H9 (cell line): ENCODE results near the gene APOBEC2. TPM values are rescaled to one million over a fixed set of nuclear protein-coding genes. Genes with fewer than 3 reads are reported as not detected.

Experiments used
- DNase-seq: peaks from one replicate; pipeline ENCODE4 v3.0.0-alpha.2; 2017
- H2AFZ ChIP-seq: one replicate; pipeline ENCODE4 v1.6.1; 2013; ENCODE audit warnings: mild to moderate bottlenecking, low read length, control low read depth, moderate library complexity
- H2AK5ac ChIP-seq: 2 replicates; pipeline ENCODE4 v1.6.1; 2013; ENCODE audit warnings: low read length, control low read depth, mixed read lengths; ENCODE audit not compliant: insufficient read length
- H2BK120ac ChIP-seq: one replicate; pipeline ENCODE4 v1.6.1; 2013; ENCODE audit warnings: low read depth, mild to moderate bottlenecking, low read length, control low read depth, inconsistent platforms; ENCODE audit not compliant: poor library complexity, severe bottlenecking
- H2BK12ac ChIP-seq: 2 replicates; pipeline ENCODE4 v1.6.1; 2013; ENCODE audit warnings: low read length, control low read depth, mixed read lengths, low read depth; ENCODE audit not compliant: insufficient read length
- H2BK15ac ChIP-seq: 2 replicates; pipeline ENCODE4 v1.6.1; 2013; ENCODE audit warnings: low read depth, low read length, control low read depth
- H2BK20ac ChIP-seq: one replicate; pipeline ENCODE4 v1.6.1; 2013; ENCODE audit warnings: low read depth, mild to moderate bottlenecking, low read length, control low read depth, inconsistent platforms; ENCODE audit not compliant: poor library complexity, severe bottlenecking
- H2BK5ac ChIP-seq: 2 replicates; pipeline ENCODE4 v1.6.1; 2013; ENCODE audit warnings: low read length, control low read depth, mixed read lengths; ENCODE audit not compliant: insufficient read length
- H3K14ac ChIP-seq: 2 replicates; pipeline ENCODE4 v1.6.1; 2013; ENCODE audit warnings: low read length, control low read depth; ENCODE audit not compliant: insufficient read depth
- H3K18ac ChIP-seq: 2 replicates; pipeline ENCODE4 v1.6.1; 2013; ENCODE audit warnings: low read depth, mild to moderate bottlenecking, mixed read lengths, low read length, control low read depth; ENCODE audit not compliant: insufficient read length
- H3K23ac ChIP-seq: 2 replicates; pipeline ENCODE4 v1.6.1; 2013; ENCODE audit warnings: low read length, control low read depth, mixed read lengths, low read depth; ENCODE audit not compliant: insufficient read length
- H3K23me2 ChIP-seq: 2 replicates; pipeline ENCODE4 v1.6.1; 2013; ENCODE audit warnings: low read depth, mild to moderate bottlenecking, mixed read lengths, low read length, control low read depth; ENCODE audit not compliant: insufficient read length, poor library complexity, severe bottlenecking
- H3K27ac ChIP-seq: 2 replicates; pipeline ENCODE4 v1.5.1; 2013; ENCODE audit warnings: low read length, control low read depth, mixed read lengths, low read depth; ENCODE audit not compliant: insufficient read length
- H3K27me3 ChIP-seq: 2 replicates; pipeline ENCODE4 v1.6.1; 2013; ENCODE audit warnings: low read length, control low read depth, inconsistent platforms; ENCODE audit not compliant: insufficient read depth
- H3K4ac ChIP-seq: 2 replicates; pipeline ENCODE4 v1.6.1; 2013; ENCODE audit warnings: low read depth, mild to moderate bottlenecking, control low read depth, inconsistent platforms, low read length, moderate library complexity
- H3K4me1 ChIP-seq: 2 replicates; pipeline ENCODE4 v1.6.1; 2013; ENCODE audit warnings: low read length, control low read depth, inconsistent platforms; ENCODE audit not compliant: insufficient read depth
- H3K4me2 ChIP-seq: 2 replicates; pipeline ENCODE4 v1.6.1; 2013; ENCODE audit warnings: low read length, control low read depth, mixed read lengths; ENCODE audit not compliant: insufficient read length, insufficient read depth
- H3K56ac ChIP-seq: 2 replicates; pipeline ENCODE4 v1.6.1; 2013; ENCODE audit warnings: low read depth, mild to moderate bottlenecking, mixed read lengths, low read length, control low read depth; ENCODE audit not compliant: insufficient read length
- H3K79me1 ChIP-seq: 2 replicates; pipeline ENCODE4 v1.6.1; 2013; ENCODE audit warnings: low read depth, mild to moderate bottlenecking, moderate library complexity, low read length, control low read depth, inconsistent platforms; ENCODE audit not compliant: insufficient read depth, poor library complexity, severe bottlenecking
- H3K79me2 ChIP-seq: 2 replicates; pipeline ENCODE4 v1.6.1; 2013; ENCODE audit warnings: low read length, control low read depth, inconsistent platforms; ENCODE audit not compliant: insufficient read depth
- H3K9ac ChIP-seq: 2 replicates; pipeline ENCODE4 v1.6.1; 2013; ENCODE audit warnings: low read length, control low read depth, mixed read lengths; ENCODE audit not compliant: insufficient read length; ENCODE audit errors: extremely low read depth
- H3K9me3 ChIP-seq: one replicate; pipeline ENCODE4 v1.6.1; 2013; ENCODE audit warnings: low read depth, low read length, inconsistent platforms; ENCODE audit not compliant: control insufficient read depth
- H3T11ph ChIP-seq: one replicate; pipeline ENCODE4 v1.6.1; 2013; ENCODE audit warnings: mild to moderate bottlenecking, low read length, control low read depth, inconsistent platforms
- H4K20me1 ChIP-seq: one replicate; pipeline ENCODE4 v1.6.1; 2013; ENCODE audit not compliant: control insufficient read depth, insufficient read length, insufficient read depth
- H4K5ac ChIP-seq: 2 replicates; pipeline ENCODE4 v1.6.1; 2013; ENCODE audit warnings: low read depth, mild to moderate bottlenecking, mixed read lengths, low read length, control low read depth; ENCODE audit not compliant: insufficient read length
- H4K8ac ChIP-seq: replicated peaks from 2 replicates; pipeline ENCODE4 v1.6.1; 2013; ENCODE audit warnings: low read length, control low read depth, mixed read lengths, low read depth; ENCODE audit not compliant: insufficient read length
- H4K91ac ChIP-seq: 2 replicates; pipeline ENCODE4 v1.6.1; 2013; ENCODE audit warnings: low read depth, mild to moderate bottlenecking, moderate library complexity, mixed read lengths, low read length, control low read depth; ENCODE audit not compliant: insufficient read length
- H3K27ac Mint-ChIP-seq, 3 experiments: 2 replicates in 2 of 3; 3 replicates in 1 of 3; pipeline ENCODE4 v1.8.0; 2020 to 2021; ENCODE audit warnings: mixed read lengths in 3 of 3, mild to moderate bottlenecking in 1 of 3, moderate library complexity in 1 of 3
- H3K27me3 Mint-ChIP-seq: 2 replicates; pipeline ENCODE4 v1.8.0; 2021; ENCODE audit warnings: low read depth, mild to moderate bottlenecking, moderate library complexity, mixed read lengths
- H3K36me3 Mint-ChIP-seq, 3 experiments: 2 replicates in 2 of 3; 3 replicates in 1 of 3; pipeline ENCODE4 v1.8.0; 2020 to 2021; ENCODE audit warnings: low read depth in 3 of 3, mixed read lengths in 3 of 3; ENCODE audit not compliant: insufficient read depth in 1 of 3
- H3K4me1 Mint-ChIP-seq, 2 experiments: 2 replicates each; pipeline ENCODE4 v1.8.0; 2020; ENCODE audit warnings: mixed read lengths in 2 of 2
- H3K4me3 Mint-ChIP-seq, 2 experiments: 2 replicates in 1 of 2; 3 replicates in 1 of 2; pipeline ENCODE4 v1.8.0; 2020 to 2021; ENCODE audit warnings: mild to moderate bottlenecking in 2 of 2, mixed read lengths in 2 of 2, moderate library complexity in 1 of 2
- H3K9me3 Mint-ChIP-seq, 2 experiments: 2 replicates in 1 of 2; 3 replicates in 1 of 2; pipeline ENCODE4 v1.8.0; 2020; ENCODE audit warnings: mild to moderate bottlenecking in 2 of 2, mixed read lengths in 2 of 2, moderate library complexity in 1 of 2
- WGBS: extraction: QIAGEN DNeasy Blood & Tissue Kit; methylation state at CpG from one replicate; pipeline ENCODE4 v1.1.7; 2013; ENCODE audit warnings: missing lambda C conversion rate, low lambda C conversion rate, mixed read lengths; ENCODE audit not compliant: insufficient read length; ENCODE audit errors: extremely low coverage; 5-methylcytosine and 5-hydroxymethylcytosine counted together
- total RNA-seq: library from RNA; stranded (reverse); gene quantifications from 2 replicates; pipeline ENCODE4 v1.2.1, GENCODE V29; 2021
- TF ChIP-seq, protein P1 (sequence below): fragments of 200-600 bp; sonication (generic); conservative IDR thresholded peaks from 3 replicates; pipeline ENCODE4 v1.8.0; 2021; ENCODE audit warnings: antibody characterized with exemption, mild to moderate bottlenecking

APOBEC2 gene
- total RNA-seq, 1 experiment from 2014 or later, result not detected

DNA sequence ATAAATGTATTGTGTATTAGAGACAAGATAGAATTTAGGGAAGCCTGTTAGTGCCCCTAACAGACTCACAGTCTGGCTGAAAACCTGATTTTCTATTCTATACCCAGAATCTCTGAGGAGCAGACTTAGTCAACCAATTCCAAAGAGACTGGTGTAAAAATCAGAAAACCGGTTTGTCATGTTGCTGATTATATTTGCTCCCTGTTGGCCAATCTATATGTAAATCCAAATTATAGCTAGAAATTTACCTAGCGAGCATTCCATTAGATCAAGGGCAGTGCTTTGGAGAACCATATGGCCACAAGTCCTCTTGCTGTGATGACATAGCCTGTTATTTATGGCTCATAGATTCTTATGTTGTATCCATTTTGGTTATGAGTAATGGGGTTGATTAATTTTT is 24.5 kb downstream of the APOBEC2 start:
- Histone ChIP-seq H4K20me1 (peaks cover 2% of the 10 kb centered on the region), H4K91ac (no peak overlapping the region), H3K79me1 (peaks cover 7% of the 10 kb centered on the region), H3K14ac (no peak overlapping the region), H4K8ac (no peak overlapping the region), H3K4me1 (no peaks in the 10 kb centered on the region), H3K27me3 (no peaks in the 10 kb centered on the region), H2BK12ac (no peak overlapping the region), H2BK15ac (no peak overlapping the region), H3K18ac (no peak overlapping the region), H3K23ac (no peak overlapping the region), H3K4me2 (no peak overlapping the region), H3K9ac (no peak overlapping the region), H3T11ph (no peak overlapping the region), H3K4ac (no peak overlapping the region), H4K5ac (no peak overlapping the region), H3K9me3 (no peaks in the 10 kb centered on the region), H3K23me2 (peaks cover 9% of the 10 kb centered on the region), H2BK20ac (no peak overlapping the region), H2BK5ac (no peak overlapping the region), H2AK5ac (no peak overlapping the region), H3K56ac (no peak overlapping the region), H3K27ac (no peak overlapping the region), H2BK120ac (no peak overlapping the region), H2AFZ (no peak overlapping the region), H3K79me2 (peaks cover 42% of the 10 kb centered on the region)
- TF ChIP-seq, protein P1, sequence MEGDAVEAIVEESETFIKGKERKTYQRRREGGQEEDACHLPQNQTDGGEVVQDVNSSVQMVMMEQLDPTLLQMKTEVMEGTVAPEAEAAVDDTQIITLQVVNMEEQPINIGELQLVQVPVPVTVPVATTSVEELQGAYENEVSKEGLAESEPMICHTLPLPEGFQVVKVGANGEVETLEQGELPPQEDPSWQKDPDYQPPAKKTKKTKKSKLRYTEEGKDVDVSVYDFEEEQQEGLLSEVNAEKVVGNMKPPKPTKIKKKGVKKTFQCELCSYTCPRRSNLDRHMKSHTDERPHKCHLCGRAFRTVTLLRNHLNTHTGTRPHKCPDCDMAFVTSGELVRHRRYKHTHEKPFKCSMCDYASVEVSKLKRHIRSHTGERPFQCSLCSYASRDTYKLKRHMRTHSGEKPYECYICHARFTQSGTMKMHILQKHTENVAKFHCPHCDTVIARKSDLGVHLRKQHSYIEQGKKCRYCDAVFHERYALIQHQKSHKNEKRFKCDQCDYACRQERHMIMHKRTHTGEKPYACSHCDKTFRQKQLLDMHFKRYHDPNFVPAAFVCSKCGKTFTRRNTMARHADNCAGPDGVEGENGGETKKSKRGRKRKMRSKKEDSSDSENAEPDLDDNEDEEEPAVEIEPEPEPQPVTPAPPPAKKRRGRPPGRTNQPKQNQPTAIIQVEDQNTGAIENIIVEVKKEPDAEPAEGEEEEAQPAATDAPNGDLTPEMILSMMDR, result no peak
- no CpG with 5 or more reads among the region's 2 CpGs for whole genome bisulfite sequencing
- peaks cover 18 to 50% (median 42%) of the 10 kb centered on the region in 3 experiments; a peak in 6 of 7 replicates for H3K36me3 Mint-ChIP-seq
- H3K27me3 Mint-ChIP-seq, result no peaks in the 10 kb centered on the region
- H3K27ac Mint-ChIP-seq, result no peak overlapping the region
- H3K4me3 Mint-ChIP-seq, result no peak overlapping the region
- H3K4me1 Mint-ChIP-seq, result peaks cover 25 to 27% of the 10 kb centered on the region in 2 experiments
- no peaks in the 10 kb centered on the region; a peak in 1 of 5 replicates for H3K9me3 Mint-ChIP-seq
- no peak for DNase-seq
